ENCODE results near the gene LDHB.

GRCh38 chr12:21607701-21608100 lies 49.9 kb downstream of the LDHB start:
- TF ChIP-seq CTCF (IDR thresholded peaks at IDR 0.05) (peak; percentile 49), ZFX (IDR thresholded peaks at IDR 0.05; ENCODE audit: borderline replicate concordance) (no peak)

Measured in 22Rv1 (cell line).